WTC11 (cell line): ENCODE data around the gene UIMC1.

ENCODE experiments used
- CREB1 ChIP-seq: sonication (generic); formaldehyde crosslinking; IDR thresholded peaks from 2 replicates; pipeline ENCODE4 v1.8.0; 2023; ENCODE audit warnings: mild to moderate bottlenecking, missing genetic modification reagents
- ELF4 ChIP-seq: sonication (generic); formaldehyde crosslinking; IDR thresholded peaks from 2 replicates; pipeline ENCODE4 v1.8.1; 2022; ENCODE audit warnings: low read depth, mild to moderate bottlenecking, moderate library complexity, missing genetic modification reagents
- JAZF1 ChIP-seq: fragments of 250-450 bp; sonication (Bioruptor Pico); IDR thresholded peaks from 2 replicates; pipeline ENCODE4 v1.9.0; 2021; ENCODE audit warnings: moderate library complexity, mild to moderate bottlenecking, inconsistent platforms
- NR3C1 ChIP-seq: sonication (generic); formaldehyde crosslinking; conservative IDR thresholded peaks from 2 replicates; pipeline ENCODE4 v1.8.1; 2023; ENCODE audit warnings: low read depth, mild to moderate bottlenecking, missing genetic modification reagents
- SP1 ChIP-seq: sonication (generic); formaldehyde crosslinking; conservative IDR thresholded peaks from 2 replicates; pipeline ENCODE4 v1.8.1; 2022; ENCODE audit warnings: missing genetic modification reagents
- TF ChIP-seq, protein P1 (sequence below): fragments of 200-600 bp; IDR thresholded peaks from 2 replicates; pipeline ENCODE4 v1.8.0; 2022; ENCODE audit warnings: antibody characterized with exemption
- TF ChIP-seq, protein P2 (sequence below): sonication (generic); formaldehyde crosslinking; IDR thresholded peaks from 2 replicates; pipeline ENCODE4 v1.8.0; 2022; ENCODE audit warnings: mild to moderate bottlenecking, missing genetic modification reagents
- TF ChIP-seq, protein P3 (sequence below): sonication (generic); formaldehyde crosslinking; IDR thresholded peaks from 2 replicates; pipeline ENCODE4 v1.8.0; 2023; ENCODE audit warnings: missing genetic modification reagents

DNA sequence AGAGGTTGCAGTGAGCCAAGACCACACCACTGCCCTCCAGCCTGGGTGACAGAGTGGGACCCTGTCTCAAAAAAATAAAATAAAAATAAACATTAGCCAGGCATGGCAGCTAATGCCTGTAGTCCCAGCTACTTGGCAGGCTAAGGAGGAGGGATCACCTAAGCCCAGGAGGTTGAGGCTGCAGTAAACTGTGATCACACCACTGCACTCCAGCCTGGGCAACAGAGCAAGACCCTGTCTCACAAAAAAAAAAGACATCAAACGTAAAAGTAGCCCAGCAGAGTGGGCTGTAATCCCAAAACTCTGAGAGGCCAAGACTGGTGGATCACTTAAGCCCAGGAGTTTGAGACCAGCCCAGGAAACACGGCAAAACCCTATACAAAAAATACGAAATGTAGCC, 19.0 kb downstream of the UIMC1 start:
- TF ChIP-seq, protein P1, sequence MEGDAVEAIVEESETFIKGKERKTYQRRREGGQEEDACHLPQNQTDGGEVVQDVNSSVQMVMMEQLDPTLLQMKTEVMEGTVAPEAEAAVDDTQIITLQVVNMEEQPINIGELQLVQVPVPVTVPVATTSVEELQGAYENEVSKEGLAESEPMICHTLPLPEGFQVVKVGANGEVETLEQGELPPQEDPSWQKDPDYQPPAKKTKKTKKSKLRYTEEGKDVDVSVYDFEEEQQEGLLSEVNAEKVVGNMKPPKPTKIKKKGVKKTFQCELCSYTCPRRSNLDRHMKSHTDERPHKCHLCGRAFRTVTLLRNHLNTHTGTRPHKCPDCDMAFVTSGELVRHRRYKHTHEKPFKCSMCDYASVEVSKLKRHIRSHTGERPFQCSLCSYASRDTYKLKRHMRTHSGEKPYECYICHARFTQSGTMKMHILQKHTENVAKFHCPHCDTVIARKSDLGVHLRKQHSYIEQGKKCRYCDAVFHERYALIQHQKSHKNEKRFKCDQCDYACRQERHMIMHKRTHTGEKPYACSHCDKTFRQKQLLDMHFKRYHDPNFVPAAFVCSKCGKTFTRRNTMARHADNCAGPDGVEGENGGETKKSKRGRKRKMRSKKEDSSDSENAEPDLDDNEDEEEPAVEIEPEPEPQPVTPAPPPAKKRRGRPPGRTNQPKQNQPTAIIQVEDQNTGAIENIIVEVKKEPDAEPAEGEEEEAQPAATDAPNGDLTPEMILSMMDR: no peak
- TF ChIP-seq NR3C1 (CRISPR knock-in tag): no peak
- no peak for TF ChIP-seq CREB1 (CRISPR knock-in tag)
- TF ChIP-seq, protein P2, sequence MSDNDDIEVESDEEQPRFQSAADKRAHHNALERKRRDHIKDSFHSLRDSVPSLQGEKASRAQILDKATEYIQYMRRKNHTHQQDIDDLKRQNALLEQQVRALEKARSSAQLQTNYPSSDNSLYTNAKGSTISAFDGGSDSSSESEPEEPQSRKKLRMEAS: no peak
- no peak for TF ChIP-seq SP1 (CRISPR knock-in tag)
- no peak for TF ChIP-seq JAZF1
- TF ChIP-seq, protein P3, sequence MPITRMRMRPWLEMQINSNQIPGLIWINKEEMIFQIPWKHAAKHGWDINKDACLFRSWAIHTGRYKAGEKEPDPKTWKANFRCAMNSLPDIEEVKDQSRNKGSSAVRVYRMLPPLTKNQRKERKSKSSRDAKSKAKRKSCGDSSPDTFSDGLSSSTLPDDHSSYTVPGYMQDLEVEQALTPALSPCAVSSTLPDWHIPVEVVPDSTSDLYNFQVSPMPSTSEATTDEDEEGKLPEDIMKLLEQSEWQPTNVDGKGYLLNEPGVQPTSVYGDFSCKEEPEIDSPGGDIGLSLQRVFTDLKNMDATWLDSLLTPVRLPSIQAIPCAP: no peak
- TF ChIP-seq ELF4 (CRISPR knock-in tag): no peak
